Measurements from ENCODE around the gene FIG4.

DNA sequence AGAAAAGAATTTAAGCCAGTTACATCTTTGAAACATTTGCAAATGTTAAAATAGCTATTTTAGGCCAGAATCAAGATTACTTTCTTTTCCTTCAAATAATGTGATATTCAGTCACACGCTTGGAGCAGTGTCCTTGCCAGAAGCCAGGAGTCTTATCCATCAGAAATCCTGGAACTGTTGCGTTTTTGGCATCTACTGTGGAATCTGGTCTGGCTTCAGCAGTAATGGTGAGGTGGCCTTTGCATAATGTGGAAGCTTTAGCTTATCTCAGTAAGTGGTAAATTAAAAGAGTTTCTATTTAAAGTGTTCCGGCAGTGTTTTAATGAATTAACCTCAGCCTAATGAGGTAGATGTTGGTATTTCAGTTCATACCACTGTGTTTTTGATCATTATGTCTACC, 97.6 kb downstream of the FIG4 start:
- TF ChIP-seq, protein P1, sequence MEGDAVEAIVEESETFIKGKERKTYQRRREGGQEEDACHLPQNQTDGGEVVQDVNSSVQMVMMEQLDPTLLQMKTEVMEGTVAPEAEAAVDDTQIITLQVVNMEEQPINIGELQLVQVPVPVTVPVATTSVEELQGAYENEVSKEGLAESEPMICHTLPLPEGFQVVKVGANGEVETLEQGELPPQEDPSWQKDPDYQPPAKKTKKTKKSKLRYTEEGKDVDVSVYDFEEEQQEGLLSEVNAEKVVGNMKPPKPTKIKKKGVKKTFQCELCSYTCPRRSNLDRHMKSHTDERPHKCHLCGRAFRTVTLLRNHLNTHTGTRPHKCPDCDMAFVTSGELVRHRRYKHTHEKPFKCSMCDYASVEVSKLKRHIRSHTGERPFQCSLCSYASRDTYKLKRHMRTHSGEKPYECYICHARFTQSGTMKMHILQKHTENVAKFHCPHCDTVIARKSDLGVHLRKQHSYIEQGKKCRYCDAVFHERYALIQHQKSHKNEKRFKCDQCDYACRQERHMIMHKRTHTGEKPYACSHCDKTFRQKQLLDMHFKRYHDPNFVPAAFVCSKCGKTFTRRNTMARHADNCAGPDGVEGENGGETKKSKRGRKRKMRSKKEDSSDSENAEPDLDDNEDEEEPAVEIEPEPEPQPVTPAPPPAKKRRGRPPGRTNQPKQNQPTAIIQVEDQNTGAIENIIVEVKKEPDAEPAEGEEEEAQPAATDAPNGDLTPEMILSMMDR (conservative IDR thresholded peaks at IDR 0.05; ENCODE audit: low read depth, low read length), result no peak
- no peak for TF ChIP-seq EZH2 (IDR thresholded peaks at IDR 0.05; ENCODE audit: low read length, unreplicated experiment)

Data from PC-3 (cell line).